Activated CD4-positive, alpha-beta memory T cell treated with anti-CD3 and anti-CD28 coated beads, Interleukin-2, amount 10 ng/mL, durations not matched to agents 7 days and 5 days (primary cell): ENCODE results near the gene PLPP4. TPM values are rescaled to one million over a fixed set of nuclear protein-coding genes. Genes with fewer than 3 reads are reported as not detected.

ENCODE experiments used
- CTCF ChIA-PET: fragments of 350-600 bp; sonication (Branson Sonifier 250); formaldehyde crosslinking; loops from one replicate; lab custom pipeline; 2021; ENCODE audit warnings: antibody characterized with exemption, inconsistent platforms; lab: Charles Lee
- POLR2A ChIA-PET: fragments of 350-600 bp; sonication (Branson Sonifier 250); formaldehyde crosslinking; loops from one replicate; lab custom pipeline; 2021; ENCODE audit warnings: antibody characterized with exemption; lab: Charles Lee
- DNase-seq: peaks from one replicate; pipeline ENCODE4 v3.0.0-alpha.2; 2020
- H3K27ac Mint-ChIP-seq: one replicate; pipeline ENCODE4 v1.8.0; 2021; ENCODE audit warnings: mild to moderate bottlenecking, mixed read lengths
- H3K27me3 Mint-ChIP-seq: one replicate; pipeline ENCODE4 v1.8.0; 2021; ENCODE audit warnings: mixed read lengths
- H3K36me3 Mint-ChIP-seq: one replicate; pipeline ENCODE4 v1.8.0; 2021; ENCODE audit warnings: low read depth, mixed read lengths
- H3K4me1 Mint-ChIP-seq: one replicate; pipeline ENCODE4 v1.8.0; 2021; ENCODE audit warnings: mixed read lengths
- H3K4me3 Mint-ChIP-seq: one replicate; pipeline ENCODE4 v1.8.0; 2021; ENCODE audit warnings: mild to moderate bottlenecking, mixed read lengths
- H3K9me3 Mint-ChIP-seq: one replicate; pipeline ENCODE4 v1.8.0; 2021; ENCODE audit warnings: mixed read lengths
- total RNA-seq, 2 experiments: library from RNA; stranded (reverse); gene quantifications; one replicate each; pipeline ENCODE4 v1.2.3, GENCODE V29; 2021

Gene PLPP4
- total RNA-seq, 2 experiments from 2014 or later: not detected

DNA sequence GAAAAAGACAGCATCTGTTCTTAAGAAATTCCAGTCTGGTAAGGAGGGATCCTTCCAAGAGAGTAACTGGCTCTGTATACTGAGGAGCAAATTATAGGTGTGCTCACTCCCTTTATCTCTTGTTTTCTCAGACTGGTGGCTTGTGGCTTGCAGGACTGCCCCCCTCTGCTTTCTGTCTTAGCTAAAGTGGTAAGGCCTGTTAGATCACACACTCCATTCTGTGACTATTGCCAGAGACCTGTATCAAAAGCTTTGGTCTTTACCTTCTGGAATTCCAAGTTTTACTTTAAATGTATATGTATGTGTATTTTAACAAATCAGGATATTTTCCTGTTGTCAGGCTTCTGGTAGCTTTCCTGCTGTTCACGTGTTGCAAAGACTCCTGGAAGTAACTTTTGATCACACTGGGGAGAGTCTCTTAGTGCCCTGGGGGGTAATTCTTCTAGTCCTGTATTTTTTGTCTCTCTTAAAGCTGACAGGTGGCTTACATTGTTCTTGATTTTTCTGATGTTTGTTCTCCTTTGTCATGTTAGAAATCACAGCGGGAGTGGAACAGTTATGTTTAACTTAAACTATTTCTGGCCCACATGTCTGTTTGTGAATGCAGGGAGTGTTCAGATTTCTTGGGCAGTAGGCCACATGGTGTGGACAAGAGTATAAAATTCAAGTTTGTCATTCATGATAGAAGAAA lies 99.0 kb downstream of the PLPP4 start:
- ChIA-PET POLR2A (no interaction called here), CTCF (no interaction called here)
- Mint-ChIP-seq H3K27me3 (no peaks in the 10 kb centered on the region), H3K4me3 (no peak overlapping the region), H3K4me1 (no peaks in the 10 kb centered on the region), H3K27ac (no peak overlapping the region), H3K9me3 (peaks cover 3% of the 10 kb centered on the region), H3K36me3 (no peaks in the 10 kb centered on the region)
- DNase-seq: no peak

DNA sequence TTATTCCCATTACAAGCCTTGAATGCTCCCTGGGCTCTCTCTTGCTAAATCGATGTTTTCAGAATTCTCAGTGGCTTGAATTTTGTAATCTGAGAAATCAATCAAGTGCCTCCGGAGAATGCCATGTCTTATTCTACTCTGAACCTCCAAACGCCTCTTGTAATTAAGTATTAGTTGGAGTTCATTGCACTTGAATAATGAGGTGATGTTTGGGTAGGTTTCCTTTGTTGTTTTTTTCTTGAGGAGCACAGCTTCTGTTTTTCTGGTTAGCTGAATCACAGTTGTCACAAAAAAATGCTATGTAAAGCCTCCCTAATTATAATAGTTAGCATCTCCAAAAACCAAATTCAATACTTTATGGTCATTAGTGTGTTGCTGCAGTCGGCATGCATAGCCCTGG lies 100.3 kb downstream of the PLPP4 start:
- peaks cover 3% of the 10 kb centered on the region for H3K9me3 Mint-ChIP-seq
- H3K27ac Mint-ChIP-seq: no peak overlapping the region
- no peaks in the 10 kb centered on the region for H3K27me3 Mint-ChIP-seq
- no peak for DNase-seq
- no peaks in the 10 kb centered on the region for H3K4me1 Mint-ChIP-seq
- H3K4me3 Mint-ChIP-seq: no peak overlapping the region
- CTCF ChIA-PET: no interaction called here
- H3K36me3 Mint-ChIP-seq: no peaks in the 10 kb centered on the region
- POLR2A ChIA-PET: no interaction called here

DNA sequence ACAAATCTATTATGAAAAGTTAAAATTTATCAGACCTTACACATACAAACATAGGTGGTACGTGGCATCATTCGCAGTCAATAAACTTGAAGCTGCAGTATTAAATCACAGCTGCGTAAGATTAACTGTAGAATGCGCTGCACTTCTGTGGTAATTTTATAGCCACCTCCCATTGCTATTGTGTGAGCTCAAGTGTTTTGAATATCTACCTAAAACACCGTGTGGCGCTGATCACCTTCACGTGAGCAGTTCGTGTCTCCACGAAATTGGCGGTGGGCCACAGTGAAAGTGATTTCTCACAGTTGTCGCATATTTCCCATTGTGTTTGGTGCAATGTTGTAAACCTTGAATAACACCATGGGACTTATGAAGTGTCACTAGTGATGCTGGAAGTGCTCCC lies 102.8 kb downstream of the PLPP4 start:
- no peak for DNase-seq

DNA sequence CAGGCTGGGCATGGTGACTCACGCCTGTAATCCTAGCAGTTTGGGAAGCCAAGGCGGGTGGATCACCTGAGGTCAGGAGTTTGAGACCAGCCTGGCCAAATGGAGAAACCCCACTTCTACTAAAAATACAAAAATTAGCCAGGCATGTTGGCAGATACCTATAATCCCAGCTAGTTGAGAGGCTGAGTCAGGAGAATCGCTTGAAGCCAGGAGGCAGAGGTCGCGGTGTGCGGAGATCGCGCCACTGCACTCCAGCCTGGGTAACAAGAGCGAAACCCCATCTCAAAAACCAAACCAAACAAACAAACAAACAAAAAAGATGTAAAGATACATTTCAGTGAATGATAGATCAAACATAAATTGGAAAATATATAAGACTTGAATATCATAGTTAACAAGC lies 105.9 kb downstream of the PLPP4 start:
- ChIA-PET CTCF (no interaction called here), POLR2A (no interaction called here)
- no peaks in the 10 kb centered on the region for H3K4me1 Mint-ChIP-seq

More for the DNA sequence above, 102.8 kb downstream of the PLPP4 start:
- CTCF ChIA-PET: no interaction called here
- Mint-ChIP-seq H3K27me3 (no peaks in the 10 kb centered on the region), H3K4me3 (no peak overlapping the region), H3K9me3 (no peaks in the 10 kb centered on the region), H3K36me3 (no peaks in the 10 kb centered on the region), H3K27ac (no peak overlapping the region), H3K4me1 (no peaks in the 10 kb centered on the region)
- POLR2A ChIA-PET: no interaction called here

DNA sequence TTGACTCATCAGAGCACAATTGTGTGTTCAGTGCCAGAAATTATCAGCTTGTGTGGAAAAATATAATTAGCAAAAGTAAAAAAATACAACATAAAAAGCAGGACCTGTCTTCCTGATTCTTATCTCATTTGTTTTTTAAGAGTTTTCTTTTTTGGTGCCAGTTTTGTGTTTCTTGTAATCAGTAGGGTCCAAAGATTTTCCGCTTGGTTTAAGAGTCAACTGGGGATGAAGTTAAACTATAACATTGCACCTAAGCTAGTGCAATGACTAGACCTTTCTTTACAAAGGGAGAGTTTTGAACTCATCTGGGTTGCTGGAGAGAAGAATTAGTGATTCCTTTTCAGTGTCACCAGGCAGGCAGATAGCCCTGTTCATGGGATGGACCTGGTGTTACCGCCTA lies 113.4 kb downstream of the PLPP4 start:
- peaks cover 2% of the 10 kb centered on the region for H3K9me3 Mint-ChIP-seq
- DNase-seq: no peak
- H3K4me3 Mint-ChIP-seq: no peak overlapping the region
- no peak overlapping the region for H3K27ac Mint-ChIP-seq
- ChIA-PET CTCF (no interaction called here), POLR2A (no interaction called here)
- no peaks in the 10 kb centered on the region for H3K27me3 Mint-ChIP-seq
- H3K36me3 Mint-ChIP-seq: no peaks in the 10 kb centered on the region
- no peaks in the 10 kb centered on the region for H3K4me1 Mint-ChIP-seq

More for the DNA sequence above, 105.9 kb downstream of the PLPP4 start:
- Mint-ChIP-seq H3K27ac (no peak overlapping the region), H3K27me3 (no peaks in the 10 kb centered on the region), H3K36me3 (no peaks in the 10 kb centered on the region), H3K4me3 (no peak overlapping the region), H3K9me3 (no peaks in the 10 kb centered on the region)
- DNase-seq: no peak

DNA sequence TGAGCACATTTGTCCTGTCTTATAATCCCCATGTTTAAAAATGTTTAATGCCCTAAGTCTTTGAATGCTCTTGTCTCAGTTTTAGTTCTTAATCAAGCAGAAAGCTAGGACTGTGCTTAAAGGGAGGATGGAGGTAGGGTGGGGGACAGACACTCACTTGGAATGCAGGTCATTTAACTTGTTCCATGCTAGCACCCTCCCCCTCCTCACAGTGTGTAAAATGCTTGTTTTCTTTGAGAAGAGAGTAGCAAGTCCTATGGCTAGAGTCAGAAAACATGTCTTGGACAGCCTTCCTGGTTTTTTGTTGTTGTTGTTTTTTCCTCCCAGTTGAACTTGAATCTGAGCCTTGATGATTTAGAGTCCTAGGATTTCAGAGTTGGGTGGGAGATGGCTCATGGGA lies 114.2 kb downstream of the PLPP4 start:
- CTCF ChIA-PET: no interaction called here
- POLR2A ChIA-PET: no interaction called here
- Mint-ChIP-seq H3K4me3 (no peak overlapping the region), H3K4me1 (no peaks in the 10 kb centered on the region), H3K27ac (no peak overlapping the region), H3K27me3 (no peaks in the 10 kb centered on the region), H3K36me3 (no peaks in the 10 kb centered on the region), H3K9me3 (peaks cover 2% of the 10 kb centered on the region)
- DNase-seq: no peak

DNA sequence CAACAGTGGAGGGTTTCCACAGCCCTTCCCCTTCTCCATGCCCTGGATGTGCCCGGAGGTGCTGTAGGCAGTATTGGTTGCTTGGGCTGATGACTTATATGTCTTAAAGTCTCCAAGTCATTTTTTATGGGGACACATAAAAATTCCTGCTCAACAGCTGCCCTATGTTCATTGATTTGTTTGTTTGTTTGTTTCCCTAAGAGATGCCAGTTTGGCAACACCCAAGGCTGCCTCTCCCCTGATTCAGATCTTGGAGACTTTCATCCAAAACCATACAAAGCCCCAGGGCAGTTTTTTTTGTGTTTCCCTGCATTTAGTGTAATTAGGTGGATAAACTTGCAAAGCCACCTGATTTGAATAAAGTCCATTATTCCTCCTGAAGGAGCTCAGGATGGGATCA lies 115.3 kb downstream of the PLPP4 start:
- H3K4me3 Mint-ChIP-seq: no peak overlapping the region
- H3K27me3 Mint-ChIP-seq: no peaks in the 10 kb centered on the region
- H3K4me1 Mint-ChIP-seq: no peaks in the 10 kb centered on the region
- no peaks in the 10 kb centered on the region for H3K36me3 Mint-ChIP-seq
- ChIA-PET CTCF (no interaction called here), POLR2A (no interaction called here)
- H3K9me3 Mint-ChIP-seq: peaks cover 2% of the 10 kb centered on the region
- no peak for DNase-seq
- H3K27ac Mint-ChIP-seq: no peak overlapping the region

DNA sequence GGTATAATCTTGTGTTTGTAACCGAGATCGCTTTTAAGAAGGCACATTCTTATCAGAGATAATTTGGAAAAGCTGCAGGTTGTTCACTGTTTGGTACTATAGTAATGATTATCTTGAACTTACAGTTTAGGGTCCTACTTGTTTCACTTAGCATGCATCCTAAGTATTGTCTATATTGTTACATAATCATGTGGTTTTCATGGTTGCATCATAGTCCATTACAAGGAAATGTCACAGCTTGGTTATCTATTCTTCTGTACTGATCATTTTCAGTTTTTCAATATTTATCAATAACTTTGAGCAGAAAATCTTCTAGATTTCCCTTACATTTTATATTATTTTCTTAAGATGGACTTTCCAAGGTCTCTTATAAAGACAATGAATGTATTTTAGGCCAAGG lies 116.3 kb downstream of the PLPP4 start:
- CTCF ChIA-PET: no interaction called here
- H3K4me1 Mint-ChIP-seq: no peaks in the 10 kb centered on the region
- no peak for DNase-seq
- H3K36me3 Mint-ChIP-seq: no peaks in the 10 kb centered on the region
- POLR2A ChIA-PET: no interaction called here
- no peak overlapping the region for H3K27ac Mint-ChIP-seq
- H3K9me3 Mint-ChIP-seq: peaks cover 2% of the 10 kb centered on the region
- H3K27me3 Mint-ChIP-seq: no peaks in the 10 kb centered on the region
- H3K4me3 Mint-ChIP-seq: no peak overlapping the region

DNA sequence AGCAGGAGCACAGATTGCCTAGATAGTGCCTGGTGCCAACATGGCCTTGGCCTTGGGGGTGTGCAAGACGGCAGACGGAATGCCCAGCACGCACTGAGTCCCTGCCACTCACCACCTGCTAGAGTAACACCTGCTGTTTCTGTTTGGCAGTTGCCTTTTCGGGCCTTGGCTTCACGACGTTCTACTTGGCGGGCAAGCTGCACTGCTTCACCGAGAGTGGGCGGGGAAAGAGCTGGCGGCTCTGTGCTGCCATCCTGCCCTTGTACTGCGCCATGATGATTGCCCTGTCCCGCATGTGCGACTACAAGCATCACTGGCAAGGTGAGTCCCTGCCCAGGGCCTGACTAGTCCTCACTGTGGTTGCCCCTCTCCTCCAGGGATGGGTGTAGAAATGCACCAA lies 118.0 kb downstream of the PLPP4 start:
- CTCF ChIA-PET: no interaction called here
- peaks cover 2% of the 10 kb centered on the region for H3K9me3 Mint-ChIP-seq

DNA sequence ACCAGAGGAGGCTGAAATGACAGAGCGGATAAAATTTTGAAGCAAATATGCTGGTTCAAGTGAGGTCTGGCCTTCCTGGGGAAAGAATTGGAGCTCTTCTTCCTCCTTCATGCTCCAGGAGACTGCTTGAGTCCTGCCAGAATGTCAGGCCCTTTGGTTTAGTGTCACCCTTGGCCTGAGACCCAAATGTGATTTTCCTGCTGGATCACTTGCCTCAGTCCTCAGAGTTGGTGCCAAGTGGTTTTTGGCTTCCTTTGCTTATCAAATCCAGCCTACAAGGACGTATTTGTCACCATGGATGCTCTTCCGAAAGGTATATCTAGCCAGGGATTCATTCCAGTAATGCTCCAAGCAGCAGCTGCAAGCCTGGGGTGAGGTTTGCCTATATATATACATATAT lies 118.4 kb downstream of the PLPP4 start:
- Mint-ChIP-seq H3K9me3 (peaks cover 2% of the 10 kb centered on the region), H3K4me3 (no peak overlapping the region), H3K36me3 (no peaks in the 10 kb centered on the region), H3K27me3 (no peaks in the 10 kb centered on the region), H3K4me1 (no peaks in the 10 kb centered on the region), H3K27ac (no peak overlapping the region)
- ChIA-PET POLR2A (no interaction called here), CTCF (no interaction called here)
- no peak for DNase-seq

More for the DNA sequence above, 118.0 kb downstream of the PLPP4 start:
- POLR2A ChIA-PET: no interaction called here
- Mint-ChIP-seq H3K4me3 (no peak overlapping the region), H3K36me3 (no peaks in the 10 kb centered on the region), H3K27me3 (no peaks in the 10 kb centered on the region), H3K27ac (no peak overlapping the region), H3K4me1 (no peaks in the 10 kb centered on the region)
- DNase-seq: no peak

DNA sequence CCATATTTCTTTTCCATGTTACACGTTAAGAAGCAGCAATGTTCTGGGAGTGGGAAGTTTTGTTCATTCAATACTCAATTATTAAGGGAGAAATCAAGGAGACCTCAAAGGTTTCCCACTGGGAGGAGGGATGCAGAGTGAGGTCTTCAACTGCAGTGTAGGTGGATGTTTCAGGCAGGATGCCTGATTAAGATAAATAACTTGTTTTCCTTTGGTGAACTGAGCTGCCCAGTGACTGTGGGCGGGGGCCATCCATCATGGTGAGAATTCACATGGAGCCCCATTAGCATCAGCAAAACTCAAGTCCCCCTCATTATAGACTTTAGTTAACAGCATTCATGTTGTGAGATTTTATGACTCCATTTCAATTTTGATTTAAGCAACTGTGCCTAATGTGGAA lies 121.1 kb downstream of the PLPP4 start:
- Mint-ChIP-seq H3K4me1 (no peaks in the 10 kb centered on the region), H3K36me3 (no peaks in the 10 kb centered on the region), H3K27me3 (no peaks in the 10 kb centered on the region), H3K9me3 (peaks cover 5% of the 10 kb centered on the region), H3K27ac (no peak overlapping the region), H3K4me3 (no peak overlapping the region)
- DNase-seq: no peak
- POLR2A ChIA-PET: no interaction called here
- CTCF ChIA-PET: no interaction called here

DNA sequence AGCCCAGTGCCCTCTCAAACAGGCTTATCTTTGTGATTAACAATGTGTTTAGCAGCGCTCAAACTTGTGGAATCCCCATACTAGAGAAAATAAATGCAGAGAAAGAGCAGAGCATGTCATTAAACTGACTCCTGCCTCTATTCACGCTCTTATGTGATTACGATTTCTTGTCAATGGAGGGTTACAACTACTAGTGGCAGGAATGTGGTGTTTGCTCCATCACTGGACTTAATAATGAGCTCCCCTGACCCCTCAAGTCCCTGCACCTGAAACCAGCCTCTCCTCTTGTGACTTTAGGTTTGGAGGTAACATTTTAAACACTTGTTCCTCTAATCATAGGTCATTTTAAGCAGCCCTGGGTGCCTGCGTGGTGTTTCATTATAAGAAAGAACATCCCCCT lies 121.9 kb downstream of the PLPP4 start:
- Mint-ChIP-seq H3K27ac (no peak overlapping the region), H3K27me3 (no peaks in the 10 kb centered on the region), H3K4me1 (no peaks in the 10 kb centered on the region), H3K9me3 (peaks cover 5% of the 10 kb centered on the region), H3K36me3 (no peaks in the 10 kb centered on the region), H3K4me3 (no peak overlapping the region)
- CTCF ChIA-PET: no interaction called here
- DNase-seq: no peak
- POLR2A ChIA-PET: no interaction called here

DNA sequence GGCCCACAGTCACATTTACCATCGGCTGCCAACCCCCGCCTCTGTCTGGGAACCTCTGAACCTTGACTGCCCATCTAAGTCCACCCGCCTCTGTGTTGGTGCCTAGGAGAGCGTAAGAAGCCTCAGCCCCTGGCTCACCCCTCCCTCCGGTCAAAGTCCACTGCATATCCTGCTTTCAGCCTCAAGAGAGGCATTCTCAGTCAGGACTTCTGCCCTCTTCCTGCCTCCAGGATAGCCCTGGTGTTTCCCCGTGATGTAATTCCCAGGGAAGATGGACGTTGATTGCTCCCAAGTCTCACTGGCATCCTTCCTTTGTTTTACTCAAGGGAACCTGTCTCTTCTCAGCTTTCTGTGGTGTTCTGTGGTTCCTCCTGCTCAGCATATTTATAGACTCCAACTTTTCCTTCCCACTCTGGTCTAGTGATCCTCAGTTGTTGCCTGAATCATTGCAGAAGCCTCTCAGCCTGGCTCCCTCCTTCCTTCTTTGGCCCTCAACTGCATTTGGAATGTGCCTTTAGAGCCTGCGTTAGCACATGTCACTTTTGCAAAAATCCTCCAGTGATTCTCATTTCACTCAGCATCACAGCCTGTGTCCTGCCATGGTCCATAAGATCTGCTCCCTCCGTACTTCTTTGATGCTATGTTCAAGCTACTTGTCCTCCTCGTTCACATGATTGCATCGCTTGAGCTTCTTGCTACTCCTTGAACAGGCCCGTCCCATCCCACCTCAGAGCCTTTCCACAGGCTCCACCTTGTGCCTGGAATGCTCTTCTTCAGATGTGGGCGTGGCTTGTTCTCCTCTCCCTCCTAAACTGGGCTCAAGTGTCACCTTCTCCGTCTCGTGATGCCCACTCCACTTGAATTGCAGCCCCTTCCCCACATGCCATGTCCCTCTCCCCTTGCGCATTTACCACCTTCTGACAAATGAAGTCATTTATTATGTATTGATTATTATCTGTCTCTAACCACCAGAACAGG lies 124.2 kb downstream of the PLPP4 start:
- Mint-ChIP-seq H3K36me3 (no peaks in the 10 kb centered on the region), H3K9me3 (peaks cover 3% of the 10 kb centered on the region), H3K4me1 (no peaks in the 10 kb centered on the region), H3K4me3 (no peak overlapping the region), H3K27ac (no peak overlapping the region), H3K27me3 (no peaks in the 10 kb centered on the region)
- ChIA-PET POLR2A (no interaction called here), CTCF (no interaction called here)
- no peak for DNase-seq
